Measurements from ENCODE around the gene ZNF594.
"Not testable (repeated sequence)": the region's sequence is repeated elsewhere in the genome, so short reads cannot be mapped to it uniquely, and the experiment has no call there.

ZNF594 gene

DNA sequence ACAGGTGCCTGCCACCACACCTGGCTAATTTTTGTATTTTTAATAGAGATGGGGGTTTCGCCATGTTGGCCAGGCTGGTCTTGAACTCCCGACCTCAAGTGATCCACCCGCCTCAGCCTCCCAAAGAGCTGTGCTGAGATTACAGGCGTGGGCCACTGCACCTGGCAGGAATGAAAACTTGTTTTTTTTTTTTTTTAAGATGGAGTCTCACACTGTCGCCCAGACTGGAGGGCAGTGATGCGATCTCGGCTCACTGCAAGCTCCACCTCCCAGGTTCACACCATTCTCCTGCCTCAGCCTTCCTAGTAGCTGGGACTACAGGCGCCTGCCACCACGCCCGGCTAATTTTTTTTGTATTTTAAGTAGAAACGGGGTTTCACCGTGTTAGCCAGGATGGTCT is 30.2 kb upstream of the ZNF594 start:
- not testable (repeated sequence) for H3K4me3 ChIP-seq (ENCODE audit: low read length); H3K4me1 ChIP-seq (ENCODE audit: control insufficient read depth, insufficient read depth, low read length); H3K36me3 ChIP-seq (ENCODE audit: control insufficient read depth, insufficient read depth, low read length); DNase-seq (ENCODE audit: low read depth, low spot score); H3K27ac ChIP-seq (ENCODE audit: low read length); H3K9me3 ChIP-seq (ENCODE audit: control insufficient read depth, insufficient read depth, low read length); H3K27me3 ChIP-seq (ENCODE audit: control insufficient read depth, insufficient read depth, low read length)
- WGBS (ENCODE audit: insufficient coverage, insufficient read length) = no CpG with 5 or more reads among the region's 12 CpGs

DNA sequence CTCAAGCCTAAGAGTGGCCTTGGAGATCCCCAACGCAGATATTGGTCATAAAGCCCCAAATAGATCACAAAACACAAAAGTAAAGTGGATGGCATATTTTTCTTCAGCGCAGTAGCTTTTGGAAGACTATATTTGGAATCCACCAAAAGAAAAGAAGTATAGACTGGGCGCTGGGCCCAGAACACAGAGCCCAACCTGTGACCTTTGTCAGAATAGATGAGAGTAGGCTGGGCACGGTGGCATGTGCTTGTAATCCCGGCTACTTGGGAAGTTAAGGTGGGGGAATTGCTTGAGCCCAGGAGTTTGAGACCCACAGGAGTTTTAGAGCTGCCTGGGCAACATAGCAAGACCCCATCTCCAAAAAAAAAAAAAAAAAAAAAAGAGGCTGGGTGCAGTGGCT is 28.4 kb upstream of the ZNF594 start:
- no peak overlapping the region for H3K4me3 ChIP-seq (ENCODE audit: low read length)
- H3K9me3 ChIP-seq (ENCODE audit: control insufficient read depth, insufficient read depth, low read length) = no peaks in the 10 kb centered on the region
- no peaks in the 10 kb centered on the region for H3K4me1 ChIP-seq (ENCODE audit: control insufficient read depth, insufficient read depth, low read length)
- H3K36me3 ChIP-seq (ENCODE audit: control insufficient read depth, insufficient read depth, low read length) = no peaks in the 10 kb centered on the region
- H3K27ac ChIP-seq (ENCODE audit: low read length) = no peak overlapping the region
- no peak for DNase-seq (ENCODE audit: low read depth, low spot score)
- H3K27me3 ChIP-seq (ENCODE audit: control insufficient read depth, insufficient read depth, low read length) = no peaks in the 10 kb centered on the region
- WGBS (ENCODE audit: insufficient coverage, insufficient read length) = no CpG with 5 or more reads among the region's 5 CpGs

DNA sequence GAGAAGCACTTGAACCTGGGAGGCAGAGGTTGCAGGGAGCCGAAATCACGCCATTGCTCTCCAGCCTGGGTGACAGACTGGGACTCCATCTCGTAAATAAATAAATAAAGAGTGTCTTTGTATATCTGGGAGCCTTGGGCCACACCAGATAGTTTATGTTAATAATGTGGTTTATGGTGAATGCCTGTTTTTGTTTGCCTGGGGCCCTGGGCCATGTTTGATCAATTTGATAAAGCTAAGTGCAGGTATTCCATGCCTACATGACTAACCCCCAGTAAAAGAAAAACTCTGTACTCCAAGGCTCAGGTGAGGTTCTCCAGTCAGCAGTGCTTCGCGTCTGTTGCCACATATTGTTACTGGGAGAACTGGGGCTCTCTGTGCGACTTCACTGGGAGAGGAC is 27.9 kb upstream of the ZNF594 start:
- H3K4me3 ChIP-seq (ENCODE audit: low read length) = no peak overlapping the region
- no peaks in the 10 kb centered on the region for H3K36me3 ChIP-seq (ENCODE audit: control insufficient read depth, insufficient read depth, low read length)
- no peaks in the 10 kb centered on the region for H3K9me3 ChIP-seq (ENCODE audit: control insufficient read depth, insufficient read depth, low read length)
- no peak overlapping the region for H3K27ac ChIP-seq (ENCODE audit: low read length)
- H3K27me3 ChIP-seq (ENCODE audit: control insufficient read depth, insufficient read depth, low read length) = no peaks in the 10 kb centered on the region
- H3K4me1 ChIP-seq (ENCODE audit: control insufficient read depth, insufficient read depth, low read length) = no peaks in the 10 kb centered on the region
- DNase-seq (ENCODE audit: low read depth, low spot score) = no peak
- WGBS (ENCODE audit: insufficient coverage, insufficient read length) = no CpG with 5 or more reads among the region's 6 CpGs

DNA sequence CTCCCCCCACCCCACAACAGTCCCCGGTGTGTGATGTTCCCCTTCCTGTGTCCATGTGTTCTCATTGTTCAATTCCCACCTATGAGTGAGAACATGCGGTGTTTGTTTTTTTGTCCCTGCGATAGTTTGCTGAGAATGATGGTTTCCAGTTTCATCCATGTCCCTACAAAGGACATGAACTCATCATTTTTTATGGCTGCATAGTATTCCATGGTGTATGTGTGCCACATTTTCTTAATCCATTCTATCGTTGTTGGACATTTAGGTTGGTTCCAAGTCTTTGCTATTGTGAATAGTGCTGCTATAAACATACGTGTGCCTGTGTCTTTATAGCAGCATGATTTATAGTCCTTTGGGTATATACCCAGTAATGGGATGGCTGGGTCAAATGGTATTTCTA is 25.9 kb upstream of the ZNF594 start:
- not testable (repeated sequence) for H3K36me3 ChIP-seq (ENCODE audit: control insufficient read depth, insufficient read depth, low read length); H3K27ac ChIP-seq (ENCODE audit: low read length); H3K4me3 ChIP-seq (ENCODE audit: low read length); H3K9me3 ChIP-seq (ENCODE audit: control insufficient read depth, insufficient read depth, low read length); H3K27me3 ChIP-seq (ENCODE audit: control insufficient read depth, insufficient read depth, low read length); H3K4me1 ChIP-seq (ENCODE audit: control insufficient read depth, insufficient read depth, low read length); DNase-seq (ENCODE audit: low read depth, low spot score)
- no CpG with 5 or more reads among the region's 5 CpGs for WGBS (ENCODE audit: insufficient coverage, insufficient read length)

DNA sequence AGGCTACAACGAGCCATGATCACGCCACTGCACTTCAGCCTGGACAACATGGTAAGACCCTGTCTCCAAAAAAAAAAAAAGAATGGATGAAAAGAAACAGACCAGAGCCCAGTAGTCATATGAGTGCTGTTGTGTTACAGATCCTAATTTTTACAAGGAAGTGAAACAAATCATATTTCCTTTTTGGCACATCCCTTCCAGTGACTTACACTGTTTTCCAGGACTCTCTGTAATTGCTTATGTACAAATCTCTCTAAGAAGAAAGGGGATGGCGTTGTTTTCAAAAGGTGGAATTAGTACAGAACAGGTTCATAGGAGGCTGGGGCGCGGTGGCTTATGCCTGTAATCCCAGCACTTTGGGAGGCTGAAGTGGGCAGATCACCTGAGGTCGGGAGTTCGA is 19.8 kb upstream of the ZNF594 start:
- Histone ChIP-seq H3K36me3 (ENCODE audit: control insufficient read depth, insufficient read depth, low read length) (no peaks in the 10 kb centered on the region), H3K9me3 (ENCODE audit: control insufficient read depth, insufficient read depth, low read length) (no peaks in the 10 kb centered on the region), H3K27ac (ENCODE audit: low read length) (no peak overlapping the region), H3K4me3 (ENCODE audit: low read length) (no peak overlapping the region), H3K4me1 (ENCODE audit: control insufficient read depth, insufficient read depth, low read length) (no peaks in the 10 kb centered on the region), H3K27me3 (ENCODE audit: control insufficient read depth, insufficient read depth, low read length) (no peaks in the 10 kb centered on the region)
- DNase-seq (ENCODE audit: low read depth, low spot score) = no peak
- WGBS (ENCODE audit: insufficient coverage, insufficient read length) = no CpG with 5 or more reads among the region's 7 CpGs

DNA sequence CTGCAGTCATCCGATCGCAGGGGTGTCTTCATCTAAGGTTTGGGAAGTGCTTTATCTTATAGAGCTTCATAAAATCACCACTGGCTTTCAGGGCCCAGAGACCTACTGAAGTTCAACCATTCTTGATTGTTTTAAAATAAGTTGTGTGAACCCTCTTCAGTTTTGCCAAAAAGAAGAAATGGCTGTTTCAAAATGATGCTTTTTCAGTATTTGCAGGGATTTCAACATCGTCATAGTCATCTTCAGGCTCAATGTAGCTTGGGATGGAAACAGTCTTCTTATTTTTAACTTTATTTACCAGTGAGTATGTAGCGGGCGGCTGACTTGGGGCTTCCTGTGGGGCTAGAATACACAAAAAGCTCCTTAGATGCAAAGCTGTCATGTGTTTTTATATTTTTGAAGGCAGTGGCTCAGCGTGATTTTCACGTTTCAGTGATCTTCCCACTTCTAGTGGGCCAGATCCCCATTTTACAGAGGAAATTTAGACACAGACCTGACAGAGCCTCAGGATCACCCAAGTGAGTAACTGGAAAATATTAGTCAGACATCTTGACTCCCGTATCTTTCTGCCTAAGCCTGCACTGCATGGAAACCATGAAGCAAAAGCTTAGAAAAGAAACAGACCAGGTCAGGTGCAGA is 19.1 kb upstream of the ZNF594 start:
- no peaks in the 10 kb centered on the region for H3K4me1 ChIP-seq (ENCODE audit: control insufficient read depth, insufficient read depth, low read length)
- no peaks in the 10 kb centered on the region for H3K36me3 ChIP-seq (ENCODE audit: control insufficient read depth, insufficient read depth, low read length)
- H3K4me3 ChIP-seq (ENCODE audit: low read length) = no peak overlapping the region
- no peaks in the 10 kb centered on the region for H3K27me3 ChIP-seq (ENCODE audit: control insufficient read depth, insufficient read depth, low read length)
- WGBS (ENCODE audit: insufficient coverage, insufficient read length) = no CpG with 5 or more reads among the region's 8 CpGs
- H3K27ac ChIP-seq (ENCODE audit: low read length) = no peak overlapping the region
- DNase-seq (ENCODE audit: low read depth, low spot score) = no peak
- H3K9me3 ChIP-seq (ENCODE audit: control insufficient read depth, insufficient read depth, low read length) = no peaks in the 10 kb centered on the region

DNA sequence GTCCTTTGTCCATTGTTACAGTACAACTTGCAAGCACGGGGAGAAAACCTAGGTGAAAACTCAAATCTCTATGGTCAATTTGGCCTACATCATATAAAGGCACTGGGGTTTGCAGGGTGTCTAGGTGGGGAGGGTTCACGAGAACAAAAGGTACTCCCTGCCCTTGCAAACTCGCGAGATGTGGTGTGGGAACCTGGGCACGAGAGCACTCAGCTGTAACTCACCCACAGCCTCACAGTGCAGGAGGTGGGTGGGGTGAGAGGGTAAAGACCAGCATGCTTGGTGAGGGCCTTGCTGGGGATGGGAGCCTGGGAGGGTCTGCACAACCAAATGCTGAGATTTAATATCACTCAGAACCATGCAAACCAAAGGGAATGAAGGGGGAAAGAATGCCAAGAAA is 18.4 kb upstream of the ZNF594 start:
- no CpG with 5 or more reads among the region's 5 CpGs for WGBS (ENCODE audit: insufficient coverage, insufficient read length)
- H3K36me3 ChIP-seq (ENCODE audit: control insufficient read depth, insufficient read depth, low read length) = no peaks in the 10 kb centered on the region

DNA sequence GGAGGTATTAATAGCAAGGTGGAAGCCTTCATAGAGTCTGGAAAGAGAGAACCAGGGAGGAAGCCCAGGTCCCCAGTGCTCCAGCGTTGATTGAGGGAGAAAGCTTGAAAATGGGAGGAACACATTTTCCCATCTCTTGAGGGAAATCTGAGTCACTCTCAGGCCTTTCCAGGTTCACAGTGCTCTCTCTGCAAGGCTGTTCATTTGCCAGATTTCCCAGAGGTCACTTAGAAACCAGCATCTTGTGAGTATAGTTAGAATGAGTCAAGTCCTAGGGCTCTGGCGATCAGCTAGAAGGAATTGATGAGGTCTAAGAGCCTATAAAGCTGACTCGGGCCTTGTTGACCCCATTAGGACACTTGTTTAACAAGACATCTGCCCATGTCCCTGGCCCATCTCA is 17.7 kb upstream of the ZNF594 start:
- Histone ChIP-seq H3K36me3 (ENCODE audit: control insufficient read depth, insufficient read depth, low read length) (no peaks in the 10 kb centered on the region), H3K4me1 (ENCODE audit: control insufficient read depth, insufficient read depth, low read length) (no peaks in the 10 kb centered on the region), H3K4me3 (ENCODE audit: low read length) (no peak overlapping the region), H3K27me3 (ENCODE audit: control insufficient read depth, insufficient read depth, low read length) (no peaks in the 10 kb centered on the region), H3K27ac (ENCODE audit: low read length) (no peak overlapping the region), H3K9me3 (ENCODE audit: control insufficient read depth, insufficient read depth, low read length) (no peaks in the 10 kb centered on the region)
- WGBS (ENCODE audit: insufficient coverage, insufficient read length) = no CpG with 5 or more reads among the region's 3 CpGs
- DNase-seq (ENCODE audit: low read depth, low spot score) = no peak

More for the DNA sequence above, 18.4 kb upstream of the ZNF594 start:
- Histone ChIP-seq H3K9me3 (ENCODE audit: control insufficient read depth, insufficient read depth, low read length) (no peaks in the 10 kb centered on the region), H3K4me3 (ENCODE audit: low read length) (no peak overlapping the region), H3K27ac (ENCODE audit: low read length) (no peak overlapping the region), H3K4me1 (ENCODE audit: control insufficient read depth, insufficient read depth, low read length) (no peaks in the 10 kb centered on the region), H3K27me3 (ENCODE audit: control insufficient read depth, insufficient read depth, low read length) (no peaks in the 10 kb centered on the region)
- DNase-seq (ENCODE audit: low read depth, low spot score) = no peak

DNA sequence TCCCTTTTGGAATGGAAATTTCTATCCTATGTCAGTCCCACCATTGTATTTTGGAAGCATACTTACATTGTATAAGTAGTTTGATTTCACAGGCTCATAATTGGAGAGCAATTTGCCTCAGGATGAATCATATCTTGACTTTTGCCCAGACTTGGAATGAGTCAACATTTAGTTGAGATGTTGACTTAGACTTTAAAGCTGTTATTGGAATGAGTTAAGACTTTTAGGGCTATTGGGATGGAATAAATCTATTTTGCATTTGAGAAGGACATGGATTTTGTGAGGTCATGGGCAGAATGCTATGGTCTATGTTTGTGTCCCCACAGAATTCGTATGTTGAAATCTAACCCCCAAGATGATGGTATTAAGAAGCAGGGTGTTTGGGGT is 12.2 kb upstream of the ZNF594 start:
- DNase-seq (ENCODE audit: low read depth, low spot score) = no peak
- WGBS (ENCODE audit: insufficient coverage, insufficient read length) = no CpG with 5 or more reads among the region's 1 CpG
- no peaks in the 10 kb centered on the region for H3K27me3 ChIP-seq (ENCODE audit: control insufficient read depth, insufficient read depth, low read length)
- no peak overlapping the region for H3K4me3 ChIP-seq (ENCODE audit: low read length)
- H3K4me1 ChIP-seq (ENCODE audit: control insufficient read depth, insufficient read depth, low read length) = no peaks in the 10 kb centered on the region
- no peaks in the 10 kb centered on the region for H3K36me3 ChIP-seq (ENCODE audit: control insufficient read depth, insufficient read depth, low read length)
- no peaks in the 10 kb centered on the region for H3K9me3 ChIP-seq (ENCODE audit: control insufficient read depth, insufficient read depth, low read length)
- no peak overlapping the region for H3K27ac ChIP-seq (ENCODE audit: low read length)

DNA sequence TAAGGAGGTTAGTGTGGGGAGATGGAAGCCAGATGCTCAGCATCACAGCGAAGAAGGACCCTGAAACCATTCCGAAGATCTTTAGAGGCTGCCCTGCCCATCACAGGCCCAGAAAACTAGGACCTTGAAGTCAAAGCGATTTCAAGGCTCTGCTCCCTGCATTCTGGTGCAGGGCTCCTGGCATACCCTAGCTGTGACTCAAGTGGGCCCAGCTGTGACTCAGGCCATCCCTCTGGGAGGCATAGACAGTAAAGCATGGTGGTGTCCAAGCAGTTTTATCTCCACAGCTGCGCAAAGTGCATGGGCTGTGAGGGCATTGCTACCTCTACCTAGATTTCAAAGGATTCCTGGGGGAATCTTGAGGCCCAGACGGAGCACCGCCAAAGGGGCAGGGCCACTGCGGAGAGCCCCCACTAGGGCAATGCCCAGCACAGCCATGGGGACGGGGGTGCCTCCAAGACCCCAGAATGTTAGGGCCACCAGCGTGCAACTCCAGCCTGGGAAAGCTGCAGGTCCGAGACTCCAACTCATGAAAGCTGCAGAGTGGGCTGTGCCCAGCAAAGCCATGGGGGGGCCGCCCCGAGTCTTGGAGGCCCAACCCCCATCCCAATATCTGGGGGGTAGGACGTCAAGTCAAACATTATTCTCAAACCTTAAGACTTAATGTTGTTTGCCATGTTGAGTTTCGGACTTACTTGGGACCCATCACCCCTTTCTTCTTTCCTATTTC is 11.7 kb upstream of the ZNF594 start:
- no peak for DNase-seq (ENCODE audit: low read depth, low spot score)
- no peak overlapping the region for H3K27ac ChIP-seq (ENCODE audit: low read length)
- no peaks in the 10 kb centered on the region for H3K9me3 ChIP-seq (ENCODE audit: control insufficient read depth, insufficient read depth, low read length)
- no CpG with 5 or more reads among the region's 14 CpGs for WGBS (ENCODE audit: insufficient coverage, insufficient read length)
- no peak overlapping the region for H3K4me3 ChIP-seq (ENCODE audit: low read length)
- H3K4me1 ChIP-seq (ENCODE audit: control insufficient read depth, insufficient read depth, low read length) = no peaks in the 10 kb centered on the region
- no peaks in the 10 kb centered on the region for H3K27me3 ChIP-seq (ENCODE audit: control insufficient read depth, insufficient read depth, low read length)
- no peaks in the 10 kb centered on the region for H3K36me3 ChIP-seq (ENCODE audit: control insufficient read depth, insufficient read depth, low read length)

DNA sequence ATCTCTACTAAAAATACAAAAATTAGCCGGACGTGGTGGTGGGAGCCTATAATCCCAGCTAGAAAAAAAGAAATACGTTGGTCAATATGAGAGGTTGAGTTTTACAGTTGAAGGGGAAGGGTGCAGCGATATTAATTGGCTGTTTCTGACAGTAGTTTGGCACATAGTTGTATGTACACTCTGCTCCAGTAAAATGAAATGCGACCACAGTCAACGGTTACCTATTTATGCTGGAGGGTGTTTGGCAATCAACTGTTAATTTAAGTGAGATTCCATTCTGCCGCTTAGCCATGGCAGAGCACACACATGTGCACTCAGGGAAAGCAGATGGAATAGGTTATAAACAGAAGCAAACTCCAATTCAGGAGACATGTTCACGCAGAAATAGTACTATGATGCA is 9.3 kb upstream of the ZNF594 start:
- no peak overlapping the region for H3K4me3 ChIP-seq (ENCODE audit: low read length)
- H3K4me1 ChIP-seq (ENCODE audit: control insufficient read depth, insufficient read depth, low read length) = no peaks in the 10 kb centered on the region
- no peak overlapping the region for H3K27ac ChIP-seq (ENCODE audit: low read length)
- no peak for DNase-seq (ENCODE audit: low read depth, low spot score)
- WGBS (ENCODE audit: insufficient coverage, insufficient read length) = no CpG with 5 or more reads among the region's 8 CpGs
- H3K36me3 ChIP-seq (ENCODE audit: control insufficient read depth, insufficient read depth, low read length) = no peaks in the 10 kb centered on the region
- no peaks in the 10 kb centered on the region for H3K9me3 ChIP-seq (ENCODE audit: control insufficient read depth, insufficient read depth, low read length)
- H3K27me3 ChIP-seq (ENCODE audit: control insufficient read depth, insufficient read depth, low read length) = no peaks in the 10 kb centered on the region
